ENCODE data around the gene NDFIP1.

The NDFIP1 gene

GRCh38 chr5:142119051-142119625, 10.6 kb downstream of the NDFIP1 start:
- no peak overlapping the region for H3K9ac ChIP-seq
- peaks cover 0 to 56% (median 0%) of the 10 kb centered on the region in 11 experiments; a peak in 7 of 22 replicates for H3K36me3 ChIP-seq
- no peak overlapping the region for H3K4me3 ChIP-seq
- TF ChIP-seq Cebpa-rat (IDR thresholded peaks at IDR 0.05) = no peak
- no peaks in the 10 kb centered on the region for H3K27me3 ChIP-seq
- peak overlapping the region in 2 of 11 experiments; percentile 29 to 31; a peak in 2 of 22 replicates for H3K4me2 ChIP-seq
- peaks cover 0 to 100% (median 13%) of the 10 kb centered on the region in 11 experiments; a peak in 12 of 22 replicates for H4K20me1 ChIP-seq
- H3K4me1 ChIP-seq = peaks cover 0 to 23% (median 6%) of the 10 kb centered on the region in 10 experiments; a peak in 8 of 20 replicates
- no peak overlapping the region for H3K27ac ChIP-seq
- H3K9me3 ChIP-seq (replicated peaks in 1 of 11) = peaks cover 0 to 5% (median 0%) of the 10 kb centered on the region in 11 experiments; a peak in 2 of 22 replicates

GRCh38 chr5:142120247-142120935, 11.8 kb downstream of the NDFIP1 start:
- peaks cover 0 to 100% (median 13%) of the 10 kb centered on the region in 11 experiments; a peak in 12 of 22 replicates for H4K20me1 ChIP-seq
- no peak for TF ChIP-seq Cebpa-rat (IDR thresholded peaks at IDR 0.05)
- H3K9ac ChIP-seq = peak overlapping the region in 1 of 11 experiments; percentile 12; a peak in 1 of 22 replicates
- H3K9me3 ChIP-seq (replicated peaks in 1 of 11) = peaks cover 5 to 15% (median 8%) of the 10 kb centered on the region in 11 experiments; a peak in 19 of 22 replicates
- H3K27me3 ChIP-seq = no peaks in the 10 kb centered on the region
- peaks cover 0 to 25% (median 6%) of the 10 kb centered on the region in 10 experiments; a peak in 8 of 20 replicates for H3K4me1 ChIP-seq
- no peak overlapping the region; a peak in 1 of 22 replicates for H3K4me2 ChIP-seq
- no peak overlapping the region for H3K4me3 ChIP-seq
- H3K27ac ChIP-seq = no peak overlapping the region
- peaks cover 0 to 64% (median 0%) of the 10 kb centered on the region in 11 experiments; a peak in 7 of 22 replicates for H3K36me3 ChIP-seq

DNA sequence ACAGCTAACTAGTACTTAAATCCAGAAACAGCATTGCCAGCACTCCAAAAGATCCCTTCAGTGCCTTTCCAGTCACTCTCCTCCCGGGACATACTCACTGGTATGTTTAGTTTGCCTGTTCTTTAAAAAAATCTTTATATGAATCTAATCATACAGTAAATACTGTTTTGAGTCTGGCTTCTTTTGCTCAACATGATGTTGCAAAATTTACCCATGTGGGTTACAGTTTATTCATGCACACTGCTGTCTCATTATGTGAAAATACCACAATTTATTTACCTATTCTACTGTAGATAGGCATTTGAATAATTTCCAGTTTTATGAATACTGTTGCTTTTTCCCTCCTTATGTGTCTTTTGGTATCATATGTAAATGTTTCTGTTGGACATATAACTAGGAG, 13.5 kb downstream of the NDFIP1 start:
- Histone ChIP-seq H3K4me3 (no peak overlapping the region), H3K9me3 (replicated peaks in 1 of 11) (peaks cover 9 to 19% (median 11%) of the 10 kb centered on the region in 11 experiments; a peak in 19 of 22 replicates), H3K27me3 (no peaks in the 10 kb centered on the region), H3K27ac (no peak overlapping the region), H3K4me1 (peaks cover 0 to 19% (median 0%) of the 10 kb centered on the region in 10 experiments; a peak in 2 of 20 replicates), H3K4me2 (no peak overlapping the region), H3K9ac (no peak overlapping the region), H3K36me3 (peaks cover 0 to 67% (median 0%) of the 10 kb centered on the region in 11 experiments; a peak in 7 of 22 replicates), H4K20me1 (peaks cover 0 to 100% (median 9%) of the 10 kb centered on the region in 11 experiments; a peak in 12 of 22 replicates)
- TF ChIP-seq Cebpa-rat (IDR thresholded peaks at IDR 0.05) = no peak

- Histone ChIP-seq H3K9ac (no peak overlapping the region), H3K9me3 (replicated peaks in 1 of 11) (peaks cover 9 to 19% (median 11%) of the 10 kb centered on the region in 11 experiments; a peak in 19 of 22 replicates), H4K20me1 (peaks cover 0 to 100% (median 7%) of the 10 kb centered on the region in 11 experiments; a peak in 11 of 22 replicates), H3K4me3 (no peak overlapping the region), H3K36me3 (peaks cover 0 to 52% (median 0%) of the 10 kb centered on the region in 11 experiments; a peak in 7 of 22 replicates), H3K4me2 (no peak overlapping the region), H3K27ac (no peak overlapping the region), H3K4me1 (0 out of 20 replicates have a peak, but pooled peaks cover 0 to 6% (median 0%) of the 10 kb centered on the region in 10 experiments), H3K27me3 (no peaks in the 10 kb centered on the region)
- TF ChIP-seq Cebpa-rat (IDR thresholded peaks at IDR 0.05) = no peak
Observed at GRCh38 chr5:142125378-142125777, 16.8 kb downstream of the NDFIP1 start.

DNA sequence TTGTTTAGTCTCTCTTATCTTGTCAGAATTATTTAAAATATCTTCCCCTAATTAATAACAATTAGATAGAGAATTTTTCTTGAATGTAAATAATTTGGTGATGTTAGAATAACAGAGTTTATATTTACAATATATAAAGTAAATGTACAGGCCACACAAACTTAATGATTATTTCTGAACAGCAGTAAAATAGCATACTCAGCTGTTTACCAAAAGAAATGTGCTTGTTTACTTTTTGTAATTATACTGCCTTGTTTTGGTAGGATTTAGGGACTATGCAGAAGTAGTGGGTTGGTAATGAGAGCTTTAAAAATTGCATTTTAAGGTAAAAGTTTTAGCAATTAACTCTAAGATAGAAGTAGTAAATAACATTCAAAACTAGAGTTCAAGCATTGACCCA, 17.4 kb downstream of the NDFIP1 start:
- Histone ChIP-seq H3K36me3 (peaks cover 0 to 48% (median 0%) of the 10 kb centered on the region in 11 experiments; a peak in 6 of 22 replicates), H3K27me3 (no peaks in the 10 kb centered on the region), H3K4me2 (no peak overlapping the region)

GRCh38 chr5:142128675-142129208, 20.2 kb downstream of the NDFIP1 start:
- Histone ChIP-seq H4K20me1 (peaks cover 0 to 99% (median 0%) of the 10 kb centered on the region in 11 experiments; a peak in 8 of 22 replicates), H3K36me3 (peaks cover 0 to 45% (median 13%) of the 10 kb centered on the region in 11 experiments; a peak in 13 of 22 replicates), H3K27me3 (no peaks in the 10 kb centered on the region), H3K4me2 (no peak overlapping the region), H3K9ac (no peak overlapping the region), H3K4me3 (no peak overlapping the region), H3K27ac (no peak overlapping the region), H3K4me1 (peaks cover 2 to 27% (median 4%) of the 10 kb centered on the region in 10 experiments), H3K9me3 (replicated peaks in 1 of 11) (peaks cover 9 to 18% (median 11%) of the 10 kb centered on the region in 11 experiments; a peak in 19 of 22 replicates)
- TF ChIP-seq Cebpa-rat (IDR thresholded peaks at IDR 0.05) = no peak

More for the DNA sequence above, 17.4 kb downstream of the NDFIP1 start:
- H3K27ac ChIP-seq = no peak overlapping the region
- H3K4me3 ChIP-seq = no peak overlapping the region
- no peak for TF ChIP-seq Cebpa-rat (IDR thresholded peaks at IDR 0.05)
- 0 out of 20 replicates have a peak, but pooled peaks cover 0 to 6% (median 0%) of the 10 kb centered on the region in 10 experiments for H3K4me1 ChIP-seq
- H3K9me3 ChIP-seq (replicated peaks in 1 of 11) = peaks cover 9 to 19% (median 11%) of the 10 kb centered on the region in 11 experiments; a peak in 19 of 22 replicates
- H3K9ac ChIP-seq = no peak overlapping the region
- peaks cover 0 to 100% (median 5%) of the 10 kb centered on the region in 11 experiments; a peak in 10 of 22 replicates for H4K20me1 ChIP-seq

DNA sequence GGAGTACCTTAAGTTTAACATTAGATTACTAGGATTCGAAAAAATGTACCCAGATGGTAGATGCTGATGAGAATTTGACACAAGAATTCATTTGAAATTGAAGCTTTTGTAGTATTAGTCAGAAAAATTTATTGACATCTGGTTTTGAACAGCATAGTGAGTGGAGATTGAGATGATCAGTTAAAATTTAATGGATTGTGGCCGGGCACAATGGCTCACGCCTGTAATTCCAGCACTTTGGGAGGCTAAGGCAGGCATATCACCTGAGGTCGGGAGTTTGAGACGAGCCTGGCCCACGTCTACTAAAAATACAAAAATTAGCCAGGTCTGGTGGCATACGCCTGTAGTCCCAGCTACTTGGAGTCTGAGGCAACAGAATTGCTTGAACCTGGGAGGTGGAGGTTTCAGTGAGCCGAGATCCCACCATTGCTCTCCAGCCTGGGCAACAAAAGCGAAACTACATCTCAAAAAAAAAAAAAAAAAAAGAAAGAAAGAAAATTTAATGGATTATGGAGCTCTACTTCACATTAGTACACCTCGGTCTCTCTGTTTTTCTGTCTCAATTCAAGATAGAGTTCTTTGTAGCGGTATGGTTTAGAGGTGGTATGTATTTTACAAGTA, 21.0 kb downstream of the NDFIP1 start:
- Histone ChIP-seq H3K9me3 (replicated peaks in 1 of 11) (peaks cover 9 to 12% (median 11%) of the 10 kb centered on the region in 11 experiments; a peak in 19 of 22 replicates), H3K27ac (no peak overlapping the region), H3K36me3 (peaks cover 0 to 40% (median 13%) of the 10 kb centered on the region in 11 experiments; a peak in 13 of 22 replicates), H3K27me3 (no peaks in the 10 kb centered on the region), H3K9ac (no peak overlapping the region), H4K20me1 (peaks cover 0 to 95% (median 0%) of the 10 kb centered on the region in 11 experiments; a peak in 8 of 22 replicates), H3K4me1 (peaks cover 10 to 36% (median 12%) of the 10 kb centered on the region in 10 experiments), H3K4me2 (no peak overlapping the region), H3K4me3 (no peak overlapping the region)
- no peak for TF ChIP-seq Cebpa-rat (IDR thresholded peaks at IDR 0.05)

DNA sequence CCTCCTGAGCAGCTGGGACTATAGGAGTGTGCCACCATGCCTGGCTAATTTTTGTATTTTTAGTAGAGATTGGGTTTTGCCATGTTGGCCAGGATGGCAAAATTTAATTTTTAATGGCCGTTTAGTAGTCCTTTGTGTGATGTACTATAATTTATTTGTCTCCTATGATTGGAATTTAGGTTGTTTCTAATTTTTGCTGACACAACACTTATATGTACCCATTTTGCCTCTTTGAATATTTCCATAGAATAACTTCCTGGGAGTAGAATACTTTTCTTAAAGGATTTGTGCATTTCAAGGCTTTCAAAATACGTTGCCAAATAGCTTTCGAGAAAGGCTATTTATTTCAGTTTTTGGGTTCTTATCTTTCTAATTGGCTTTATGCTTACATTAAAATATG, 22.8 kb downstream of the NDFIP1 start:
- no peak for TF ChIP-seq Cebpa-rat (IDR thresholded peaks at IDR 0.05)
- Histone ChIP-seq H3K4me1 (peaks cover 12 to 34% (median 15%) of the 10 kb centered on the region in 10 experiments), H3K9me3 (replicated peaks in 1 of 11) (no peaks in the 10 kb centered on the region)

More for the DNA sequence above, 22.8 kb downstream of the NDFIP1 start:
- H3K36me3 ChIP-seq = peaks cover 0 to 46% (median 11%) of the 10 kb centered on the region in 11 experiments; a peak in 14 of 22 replicates
- peaks cover 0 to 81% (median 0%) of the 10 kb centered on the region in 11 experiments; a peak in 8 of 22 replicates for H4K20me1 ChIP-seq
- H3K4me3 ChIP-seq = no peak overlapping the region
- H3K9ac ChIP-seq = no peak overlapping the region
- H3K4me2 ChIP-seq = no peak overlapping the region
- no peak overlapping the region for H3K27ac ChIP-seq
- H3K27me3 ChIP-seq = no peaks in the 10 kb centered on the region
